ENCODE results near the gene ATOH8.
"Not testable (repeated sequence)": the region's sequence is repeated elsewhere in the genome, so short reads cannot be mapped to it uniquely, and the experiment has no call there.

The ATOH8 gene

DNA sequence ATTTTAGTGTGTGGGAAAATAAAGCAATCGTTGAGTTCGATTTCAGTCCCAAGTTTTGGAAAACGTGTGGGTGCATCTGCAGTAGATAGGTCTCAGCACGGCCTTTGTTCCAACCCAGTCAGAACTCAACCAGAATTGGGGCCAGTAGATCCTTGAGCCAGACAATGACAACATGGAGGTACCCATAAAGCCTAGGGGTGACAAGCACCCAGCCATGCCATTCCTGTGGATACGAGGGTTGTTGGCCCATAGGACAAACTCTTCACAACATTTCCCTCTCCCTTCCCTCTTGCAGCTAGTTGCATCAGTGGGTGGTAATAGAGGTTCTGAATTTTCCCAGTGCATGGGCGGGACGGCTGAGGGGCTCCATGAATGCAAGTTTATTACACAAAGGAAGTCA is 74.9 kb downstream of the ATOH8 start:
- DNase-seq (ENCODE audit: low read depth) = no peak

- DNase-seq (ENCODE audit: low read depth) = not testable (repeated sequence)
Measured at GRCh38 chr2:85829394-85829793, 75.6 kb downstream of the ATOH8 start.

- no peak for DNase-seq (ENCODE audit: low read depth)
Measured at GRCh38 chr2:85830645-85831044, 76.9 kb downstream of the ATOH8 start.

DNA sequence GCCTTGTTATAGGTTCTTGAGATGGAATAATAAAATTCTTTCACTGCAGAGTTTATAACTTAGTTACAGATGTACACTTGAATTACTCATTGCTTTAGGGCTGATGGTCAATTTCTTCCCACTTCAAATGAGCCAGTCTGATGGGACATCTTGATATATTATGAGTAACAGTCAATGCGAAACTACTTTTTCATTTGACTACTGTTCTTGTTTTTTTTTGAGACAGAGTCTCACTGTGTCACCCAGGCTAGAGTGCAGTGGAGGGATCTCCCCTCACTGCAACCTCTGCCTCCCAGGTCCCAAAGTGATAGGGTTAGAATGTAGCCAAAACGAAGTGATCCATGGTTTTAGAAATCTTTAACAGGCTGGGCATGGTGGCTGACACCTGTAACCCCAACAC is 77.9 kb downstream of the ATOH8 start:
- no peak for DNase-seq (ENCODE audit: low read depth)

GRCh38 chr2:85834466-85834865 is 80.7 kb downstream of the ATOH8 start:
- no peak for DNase-seq (ENCODE audit: low read depth)
